HG03108 (cell line): ENCODE measurements around the gene ANKRD9.
"Not testable (repeated sequence)": the region's sequence is repeated elsewhere in the genome, so short reads cannot be mapped to it uniquely, and the experiment has no call there.

Experiments
- ATAC-seq: cut with Tn5 transposase; IDR thresholded peaks from one replicate; pipeline ENCODE4 v1.9.1; 2021; ENCODE audit warnings: moderate library complexity; ENCODE audit not compliant: unreplicated experiment

Gene ANKRD9

DNA sequence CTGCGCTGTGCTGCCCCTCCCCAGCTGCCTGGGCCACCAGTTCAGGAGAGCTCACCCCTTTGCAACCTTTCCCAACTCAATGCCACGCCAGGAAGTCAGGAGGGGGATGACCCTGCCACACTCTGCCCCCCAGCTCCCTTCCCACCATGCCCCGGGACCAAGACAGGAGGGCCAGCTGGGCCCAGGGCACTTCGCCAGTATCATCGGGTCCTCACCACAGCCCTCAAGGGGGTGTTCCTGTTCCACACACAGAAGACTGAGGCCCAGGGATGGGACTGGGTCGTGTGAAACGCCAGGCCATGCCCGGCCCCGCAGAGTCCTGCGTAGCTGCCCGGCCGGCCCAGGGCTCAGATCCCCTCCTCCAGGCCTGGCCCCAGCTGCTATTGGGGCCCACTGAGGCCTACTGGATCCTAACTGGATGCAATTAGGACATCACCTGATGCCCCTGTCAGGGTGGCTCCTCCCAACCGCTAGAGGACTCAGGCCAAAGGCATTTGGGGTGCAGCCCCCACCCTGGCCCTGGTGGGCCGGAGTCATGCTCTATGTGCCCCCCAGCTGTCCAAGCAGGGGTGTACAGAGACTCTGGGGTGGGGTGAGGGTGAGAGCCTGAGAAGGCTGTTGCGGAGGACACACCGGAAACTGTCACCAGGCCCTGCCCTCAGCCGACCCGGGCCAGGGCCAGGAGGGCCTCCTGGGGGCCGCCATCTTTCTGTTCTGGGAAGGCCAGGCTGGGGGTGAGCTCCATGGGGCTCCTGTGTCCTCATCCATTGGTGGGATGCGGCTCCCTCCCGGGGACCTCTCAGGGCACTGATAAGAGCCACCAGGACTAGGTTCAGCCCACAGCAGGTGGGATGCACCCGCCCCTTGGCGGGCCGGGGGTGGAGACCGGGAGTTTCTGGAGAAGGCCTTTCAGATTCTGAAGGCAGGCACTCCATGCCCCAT is 29.3 kb upstream of the ANKRD9 start:
- no peak for ATAC-seq

DNA sequence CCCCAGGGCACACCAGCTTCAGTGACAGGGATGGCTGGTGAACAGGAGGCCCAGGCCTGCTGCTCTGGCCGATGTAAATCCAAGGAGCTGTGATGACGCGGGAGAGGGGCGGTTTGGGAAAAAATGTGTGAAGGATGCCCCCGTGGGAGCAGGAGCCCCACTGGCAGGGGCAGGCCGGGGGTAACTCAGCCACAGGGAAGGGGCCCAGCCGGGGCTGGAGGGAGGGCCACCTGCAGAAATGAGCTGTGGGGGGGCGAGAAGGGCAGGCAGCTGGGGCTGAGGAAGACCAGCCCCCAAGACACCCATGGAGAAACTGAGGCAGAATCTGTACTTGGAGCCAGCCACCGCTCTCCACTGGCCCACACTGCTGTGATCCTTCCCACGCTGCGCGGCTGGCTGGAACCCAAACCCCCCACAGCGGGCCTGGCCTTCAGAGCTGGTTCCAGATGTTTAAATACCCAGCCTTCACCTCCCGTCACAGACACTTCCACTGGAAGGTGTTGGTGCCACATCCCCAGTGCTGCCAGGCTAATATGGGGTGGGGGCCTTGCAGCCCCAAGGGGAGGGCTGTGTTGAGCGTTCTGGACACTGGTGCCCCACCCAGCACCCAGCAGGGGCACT is 28.5 kb upstream of the ANKRD9 start:
- no peak for ATAC-seq

DNA sequence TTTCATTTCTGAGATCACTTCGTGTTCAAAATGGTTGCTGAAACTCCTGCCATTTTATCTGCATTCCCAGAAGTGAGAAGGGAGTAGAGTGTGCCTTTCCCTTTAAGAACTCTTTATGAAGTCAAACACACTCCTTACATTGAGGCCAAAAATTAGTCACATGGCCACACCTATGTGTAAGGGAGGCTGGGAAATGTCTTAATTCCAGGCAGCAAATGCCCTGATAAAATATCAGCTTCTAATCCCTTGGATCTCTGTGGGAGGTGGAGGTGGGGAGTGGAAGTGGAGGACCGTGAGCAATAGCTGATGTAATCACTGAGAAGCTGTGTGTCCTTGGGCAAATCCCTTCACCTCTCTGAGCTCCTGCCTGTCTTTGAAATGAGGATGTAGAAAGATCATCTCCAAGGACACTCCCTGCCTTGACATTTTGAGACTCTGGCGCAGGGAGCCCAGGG is 22.7 kb upstream of the ANKRD9 start:
- no peak for ATAC-seq

DNA sequence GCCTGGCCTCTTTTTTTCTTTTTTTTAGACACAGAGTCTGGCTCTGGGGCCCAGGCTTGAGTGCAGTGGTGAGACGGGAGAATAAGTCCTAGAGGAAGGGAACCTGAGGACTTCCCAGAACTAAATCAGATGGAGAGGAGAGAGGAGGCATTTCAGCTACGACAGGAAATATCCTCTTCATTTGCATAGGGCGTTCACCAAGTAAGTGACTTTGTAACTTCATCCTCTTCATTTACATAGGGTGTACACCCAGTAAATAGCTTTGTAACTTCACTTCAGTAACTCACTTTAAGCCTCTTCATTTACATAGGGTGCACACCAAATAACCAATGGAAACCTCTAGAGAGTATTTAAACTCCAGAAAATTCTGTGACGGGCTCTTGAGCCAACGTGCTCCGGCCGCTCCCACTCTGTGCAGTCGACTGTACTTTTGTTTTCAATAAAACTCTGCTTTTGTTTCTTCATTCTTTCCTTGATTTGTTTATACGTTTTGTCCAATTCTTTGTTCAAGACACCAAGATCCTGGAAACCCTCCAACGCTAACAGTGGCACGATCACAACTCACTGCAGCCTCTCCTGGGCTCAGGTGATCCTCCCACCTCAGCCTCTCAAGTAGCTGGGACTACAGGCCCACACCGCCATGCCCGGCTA is 21.4 kb upstream of the ANKRD9 start:
- ATAC-seq = no peak

DNA sequence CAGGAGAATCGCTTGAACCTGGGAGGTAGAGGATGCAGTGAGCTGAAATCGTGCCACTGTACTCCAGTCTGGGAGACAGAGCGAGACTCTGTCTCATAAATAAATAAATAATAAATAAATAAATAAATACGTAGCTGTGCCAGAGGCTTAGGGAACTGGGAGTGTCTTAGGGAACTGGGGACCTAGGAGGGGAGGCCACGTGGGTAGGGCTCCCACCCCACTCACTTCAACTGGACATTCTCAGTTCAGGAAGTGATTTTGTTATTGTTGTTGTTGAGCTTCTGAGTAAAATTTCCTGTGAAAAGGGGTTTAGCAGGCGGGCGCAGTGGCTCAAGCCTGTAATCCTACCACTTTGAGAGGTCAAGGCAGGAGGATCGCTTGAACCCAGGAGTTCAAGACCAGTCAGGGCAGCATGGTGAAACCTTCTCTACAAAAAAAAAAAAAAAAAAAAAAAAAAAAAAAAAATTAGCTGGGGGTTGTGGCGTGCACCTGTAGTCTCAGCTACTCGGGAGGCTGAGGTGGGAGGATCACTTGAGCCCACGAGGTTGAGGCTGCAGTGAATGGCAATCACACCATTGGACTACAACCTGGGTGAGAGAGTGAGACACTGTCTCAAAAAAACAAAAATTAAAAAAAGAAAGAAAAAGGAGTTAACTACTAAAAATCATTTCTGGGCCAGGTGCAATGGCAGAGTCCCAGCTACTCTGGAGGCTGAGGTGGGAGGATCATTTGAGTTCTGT is 19.0 kb upstream of the ANKRD9 start:
- ATAC-seq = no peak

DNA sequence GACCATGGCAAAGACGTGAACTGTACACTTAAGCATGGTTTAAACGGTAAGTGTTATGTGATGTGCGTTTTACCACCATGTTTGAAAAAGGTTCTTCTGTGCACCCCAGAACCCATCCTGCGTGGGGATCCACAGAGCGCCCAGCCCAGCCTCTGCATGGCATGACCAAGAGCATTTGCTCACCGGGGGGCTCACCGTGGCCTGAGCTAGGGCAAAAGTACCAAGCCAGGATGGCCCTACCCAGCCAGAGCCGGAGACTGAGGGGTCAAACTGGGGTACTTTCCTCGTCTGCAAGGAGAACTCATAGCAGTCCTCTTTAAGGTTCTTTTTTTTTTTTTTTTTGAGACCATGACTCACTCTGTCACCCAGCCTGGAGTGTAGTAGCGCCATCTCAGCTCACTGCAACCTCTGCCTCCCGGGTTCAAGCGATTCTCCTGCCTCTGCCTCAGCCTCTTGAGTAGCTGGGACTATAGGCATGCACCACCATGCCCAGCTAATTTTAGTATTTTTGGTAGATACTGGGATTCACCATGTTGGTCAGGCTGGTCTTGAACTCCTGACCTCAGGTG is 16.4 kb upstream of the ANKRD9 start:
- no peak for ATAC-seq

DNA sequence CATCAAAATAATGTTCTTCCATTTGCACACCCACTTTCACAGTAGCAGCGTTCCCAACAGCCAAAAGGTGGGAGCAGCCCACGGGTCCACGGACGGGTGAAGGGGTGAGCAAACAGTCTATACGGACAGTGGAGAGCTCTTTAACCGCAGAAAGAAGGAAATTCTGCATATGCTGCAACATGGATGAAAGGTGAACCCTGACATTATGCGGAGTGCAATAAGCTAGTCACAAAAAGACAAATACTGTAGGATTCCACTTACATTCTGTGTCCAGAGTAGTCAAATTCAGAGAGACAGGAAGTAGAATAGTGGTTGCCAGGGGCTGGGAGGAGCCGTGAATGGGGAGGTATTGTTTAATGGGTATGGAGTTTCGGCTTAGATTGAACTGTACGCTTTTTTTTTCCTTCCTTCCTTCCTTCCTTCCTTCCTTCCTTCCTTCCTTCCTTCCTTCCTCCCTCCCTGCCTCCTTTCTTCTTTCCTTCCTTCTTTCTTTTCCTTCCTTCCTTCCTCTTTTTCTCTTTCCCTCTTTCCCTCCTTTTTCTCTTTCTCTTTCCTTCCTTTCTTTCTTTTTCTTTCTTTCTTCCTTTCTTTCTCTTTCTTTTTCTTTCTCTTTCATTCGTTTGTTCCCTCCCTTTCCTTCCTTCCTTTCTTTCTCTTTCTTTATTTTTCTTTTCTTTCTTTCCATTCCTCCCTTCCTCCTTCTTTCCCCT is 15.8 kb upstream of the ANKRD9 start:
- ATAC-seq = no peak

DNA sequence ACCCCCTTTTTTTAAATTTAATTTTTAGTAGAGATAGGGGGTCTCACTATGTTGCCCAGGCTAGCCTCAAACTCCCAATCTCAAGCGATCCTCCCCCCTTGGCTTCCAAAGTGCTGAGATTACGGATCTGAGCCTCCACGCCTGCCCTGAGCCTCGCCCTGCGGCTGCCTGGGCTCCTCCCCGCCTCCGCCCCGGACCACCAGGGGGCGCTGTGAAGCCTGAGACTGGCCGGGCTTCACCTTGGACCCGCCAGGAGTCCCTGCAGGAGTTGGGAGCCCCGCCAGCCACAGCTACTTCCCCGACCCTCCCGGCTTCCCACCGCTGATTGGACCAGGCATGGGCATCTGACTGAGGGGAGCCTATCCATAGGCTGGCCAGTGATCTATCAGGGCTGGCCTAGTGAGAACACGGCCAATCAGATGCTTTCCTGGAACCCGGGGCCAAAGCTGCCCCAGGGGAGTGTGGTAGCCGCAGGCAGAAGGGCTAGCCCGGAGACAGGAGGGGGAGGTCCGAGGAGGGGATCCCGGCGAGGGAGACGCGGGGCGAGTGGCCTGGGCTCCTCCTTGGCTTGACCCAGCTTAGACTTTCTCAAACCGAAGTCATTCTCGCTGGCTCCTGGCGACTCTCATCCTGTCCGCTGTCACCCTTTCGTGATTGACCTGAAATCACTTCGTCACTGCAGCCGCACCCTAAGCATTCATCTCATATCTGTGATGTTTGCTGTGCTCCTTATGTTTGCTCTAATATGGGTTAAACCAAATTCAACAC is 15.1 kb upstream of the ANKRD9 start:
- ATAC-seq = peak; percentile 97

DNA sequence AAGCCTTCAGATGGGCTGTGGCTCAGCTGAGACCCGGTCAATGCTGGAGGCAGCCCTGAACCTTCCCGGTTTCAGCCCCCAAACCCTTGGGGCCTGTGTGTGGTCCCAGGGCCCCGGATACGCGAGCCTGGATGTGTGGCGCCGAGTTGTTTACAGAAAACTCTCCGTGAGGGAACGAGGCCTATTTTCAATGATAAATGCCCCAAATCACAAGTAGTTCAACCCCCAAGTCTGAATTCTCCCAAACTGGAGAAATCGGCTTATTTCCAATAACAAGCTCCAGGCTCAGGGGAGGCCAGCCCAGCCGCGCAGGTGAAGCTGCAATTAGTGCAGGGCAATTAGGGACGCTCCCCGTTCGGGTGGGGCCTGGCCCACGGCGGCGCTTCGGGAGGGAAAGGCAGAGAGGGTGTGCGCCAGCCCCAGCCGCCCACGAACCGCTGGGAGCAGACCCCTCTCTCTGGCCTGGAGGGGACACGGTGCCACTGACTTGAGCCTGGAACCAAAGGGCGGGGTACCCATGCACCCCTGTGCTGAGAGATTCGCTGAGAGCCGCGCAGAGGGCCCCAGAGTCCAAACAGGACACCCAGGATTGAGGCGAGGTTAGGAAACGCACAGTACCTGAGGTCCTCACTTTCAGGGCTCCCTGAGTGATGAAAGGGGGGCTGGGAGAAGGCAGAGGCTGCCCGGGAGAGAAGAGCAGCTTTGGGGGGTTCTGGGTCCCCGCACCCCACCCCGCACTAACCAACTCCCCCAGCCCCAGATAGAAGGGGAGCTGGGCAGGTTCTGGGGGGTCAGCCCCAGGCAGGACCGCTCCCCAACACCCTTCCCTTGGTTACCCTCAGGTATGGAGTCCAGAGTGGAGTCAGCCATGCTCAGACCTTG is 14.2 kb upstream of the ANKRD9 start:
- ATAC-seq = no peak

DNA sequence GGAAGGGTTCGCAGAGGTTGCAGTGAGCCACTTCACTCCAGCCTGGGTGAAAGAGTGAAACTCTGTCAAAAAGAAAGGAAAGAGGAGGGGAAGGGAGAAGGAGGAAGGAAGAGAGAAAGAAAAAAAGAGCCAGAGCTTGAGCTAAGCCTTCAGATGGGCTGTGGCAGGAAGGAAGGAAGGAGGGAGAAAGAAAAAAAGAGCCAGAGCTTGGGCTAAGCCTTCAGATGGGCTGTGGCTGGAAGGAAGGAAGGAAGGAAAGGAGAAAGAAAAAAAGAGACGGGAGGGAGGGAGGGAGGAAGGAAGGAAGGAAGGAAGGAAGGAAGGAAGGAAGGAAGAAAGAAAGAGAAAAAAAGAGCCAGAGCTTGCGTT is 13.6 kb upstream of the ANKRD9 start:
- ATAC-seq = no peak

DNA sequence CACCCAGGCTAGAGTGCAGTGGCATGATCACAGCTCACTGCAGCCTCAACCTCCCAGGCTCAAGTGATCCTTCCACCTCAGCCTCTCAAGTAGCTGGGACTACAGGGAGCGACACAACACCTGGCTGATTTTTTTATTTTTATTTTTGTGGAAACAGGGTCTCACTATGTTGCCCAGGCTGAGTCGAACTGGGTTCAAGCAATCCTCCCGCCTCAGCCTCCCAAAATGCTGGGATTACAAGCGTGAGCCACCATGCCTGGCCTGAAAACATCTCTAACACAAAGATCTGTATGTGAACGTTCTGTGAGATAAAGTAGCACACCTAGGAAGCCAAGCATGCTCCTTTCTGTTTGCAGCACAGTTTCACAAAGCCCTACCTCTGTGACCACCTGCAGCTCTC is 10.1 kb upstream of the ANKRD9 start:
- ATAC-seq = not testable (repeated sequence)

DNA sequence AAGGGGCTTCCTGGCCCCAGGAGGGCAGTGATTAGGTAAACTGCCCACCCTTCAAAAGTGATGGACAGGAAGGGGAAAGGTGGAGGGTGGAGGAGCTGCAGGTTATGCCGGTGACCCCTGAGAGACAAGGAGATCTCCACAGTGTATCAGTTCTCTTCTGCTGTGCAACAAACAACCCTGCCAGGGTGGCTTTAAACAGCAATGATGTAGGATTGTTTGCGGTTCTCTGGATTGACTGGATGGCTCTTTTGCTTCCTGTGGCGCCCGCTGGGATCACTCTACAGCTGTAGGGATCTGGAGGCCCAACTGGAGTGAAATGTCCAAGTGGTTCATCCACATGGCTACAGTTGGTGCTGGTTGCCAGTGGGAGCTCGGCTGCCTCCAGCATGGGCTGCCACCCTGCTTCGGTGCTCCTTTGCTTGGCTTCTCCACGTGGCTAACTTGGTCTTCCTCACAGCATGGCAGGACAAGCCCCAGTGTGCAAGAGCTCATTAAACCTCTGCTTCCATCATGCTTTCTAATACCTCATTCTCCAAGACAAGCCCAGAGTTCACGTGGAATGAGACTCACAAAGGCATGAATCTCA is 8.6 kb upstream of the ANKRD9 start:
- ATAC-seq = no peak

DNA sequence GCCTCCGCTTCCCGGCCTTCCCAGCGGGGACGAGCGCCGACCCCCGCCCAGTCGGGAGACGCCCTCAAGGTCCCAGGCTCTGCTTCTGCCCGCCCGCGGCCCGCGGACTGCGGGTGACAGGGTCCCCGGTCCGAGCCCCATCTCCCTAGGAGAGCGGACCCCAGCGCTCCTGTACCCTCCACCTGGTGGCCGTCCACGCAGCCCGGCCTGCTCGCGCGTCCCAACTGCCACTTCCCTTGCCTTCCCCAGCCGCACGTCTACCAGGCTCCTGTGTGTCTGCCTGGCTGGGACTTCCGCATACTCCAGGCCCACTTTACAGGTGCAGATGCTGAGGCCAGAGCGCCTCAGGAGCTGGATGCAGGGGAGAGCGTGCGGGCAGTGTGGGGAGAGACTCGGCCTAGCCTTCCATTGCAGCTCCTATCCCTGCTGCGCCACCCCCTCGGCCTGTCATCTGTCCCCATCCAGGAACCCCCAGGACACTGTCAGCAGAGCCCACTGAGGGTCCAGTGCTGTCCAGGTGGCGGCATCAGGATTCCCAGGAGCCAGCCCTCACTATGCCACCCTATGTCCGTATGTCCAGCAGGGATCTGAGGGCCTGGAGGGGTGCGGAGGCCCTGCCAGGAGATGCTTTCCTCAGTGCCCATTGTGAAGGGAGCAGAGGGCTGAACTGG is 8.0 kb upstream of the ANKRD9 start:
- ATAC-seq = peak; percentile 18

DNA sequence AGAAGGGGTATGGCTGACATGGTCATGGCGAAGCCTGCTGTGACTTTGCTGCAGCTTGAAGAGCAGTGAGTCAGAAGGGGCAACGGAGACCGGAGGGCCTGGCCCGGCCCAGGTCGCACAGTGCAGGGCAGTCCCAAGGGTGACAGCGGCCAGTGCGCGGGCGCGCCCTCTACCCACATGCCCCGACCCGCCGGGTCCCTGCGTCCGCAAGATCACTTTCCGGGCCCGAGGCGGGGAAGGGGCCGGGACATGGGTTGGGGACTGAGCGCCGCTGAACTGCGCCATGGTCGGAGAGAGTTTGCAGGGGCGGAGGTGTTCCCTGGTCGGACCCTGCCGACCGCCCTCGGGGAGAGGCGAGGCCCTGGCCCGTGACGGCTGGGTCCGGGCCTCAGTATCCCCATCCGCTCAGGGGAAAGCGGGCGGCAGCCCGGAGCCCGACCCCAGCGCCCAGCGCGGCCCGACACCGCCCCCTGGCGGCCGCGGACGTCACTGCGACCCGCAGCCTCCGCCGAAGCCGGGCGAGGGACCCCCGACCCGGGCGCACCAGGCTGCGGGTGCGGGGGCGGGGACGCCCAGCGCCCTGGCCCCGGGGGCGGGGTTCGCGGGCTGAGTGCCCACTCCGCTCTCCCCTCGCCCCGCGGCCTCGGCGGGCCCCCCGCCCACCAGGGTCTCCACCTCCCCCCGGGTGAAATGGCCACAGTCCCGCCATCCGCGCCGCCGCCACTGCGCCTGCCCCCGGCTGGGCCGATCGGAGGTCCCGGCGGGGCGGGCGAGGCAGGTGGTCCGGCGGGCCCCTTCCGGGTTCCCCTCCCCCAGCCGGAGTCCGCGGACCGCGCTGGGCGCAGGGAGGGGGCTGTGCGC is 7.2 kb upstream of the ANKRD9 start:
- ATAC-seq = peak; percentile 50

DNA sequence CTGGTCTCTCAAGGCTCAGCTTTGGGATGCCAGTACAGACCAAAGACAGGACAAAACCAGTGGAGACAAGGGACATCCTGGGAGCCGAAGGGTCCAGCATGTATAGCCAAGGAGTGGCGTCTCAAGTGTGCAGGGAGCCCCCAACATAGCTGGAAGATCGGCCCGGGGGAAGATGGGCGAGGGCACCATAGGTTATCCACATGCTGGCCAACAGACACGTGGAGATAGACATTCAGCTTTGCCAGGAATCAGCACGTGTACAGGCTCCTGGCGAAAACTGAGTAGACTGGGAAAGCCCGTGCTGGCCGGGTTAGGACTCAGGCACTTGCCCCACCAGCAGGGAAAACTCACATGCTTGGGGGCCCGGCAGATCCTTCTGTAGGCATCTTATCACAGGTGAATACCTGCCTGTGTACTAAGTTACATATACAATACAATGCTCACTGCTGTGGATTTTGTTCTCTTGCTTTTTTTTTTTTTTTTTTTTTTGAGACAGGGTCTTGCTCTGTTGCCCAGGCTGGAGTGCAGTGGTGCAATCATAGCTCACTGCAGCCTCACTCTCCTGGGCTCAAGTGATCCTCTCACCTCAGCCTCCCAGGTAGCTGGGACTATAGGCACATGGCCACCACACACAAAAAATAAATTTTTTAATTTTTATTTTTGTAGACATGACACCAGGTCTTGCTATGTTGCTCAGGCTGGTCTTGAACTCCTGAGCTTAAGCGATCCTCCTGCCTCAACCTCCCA is 5.6 kb upstream of the ANKRD9 start:
- ATAC-seq = no peak
